HG03439 (cell line): ENCODE data around the gene ITGB4.

Source experiments
- ATAC-seq: cut with Tn5 transposase; IDR thresholded peaks from one replicate; pipeline ENCODE4 v1.9.1; 2021; ENCODE audit warnings: mild to moderate bottlenecking, moderate library complexity; ENCODE audit not compliant: unreplicated experiment

Gene ITGB4

GRCh38 chr17:75697651-75698291 is 23.5 kb upstream of the ITGB4 start:
- no peak for ATAC-seq

DNA sequence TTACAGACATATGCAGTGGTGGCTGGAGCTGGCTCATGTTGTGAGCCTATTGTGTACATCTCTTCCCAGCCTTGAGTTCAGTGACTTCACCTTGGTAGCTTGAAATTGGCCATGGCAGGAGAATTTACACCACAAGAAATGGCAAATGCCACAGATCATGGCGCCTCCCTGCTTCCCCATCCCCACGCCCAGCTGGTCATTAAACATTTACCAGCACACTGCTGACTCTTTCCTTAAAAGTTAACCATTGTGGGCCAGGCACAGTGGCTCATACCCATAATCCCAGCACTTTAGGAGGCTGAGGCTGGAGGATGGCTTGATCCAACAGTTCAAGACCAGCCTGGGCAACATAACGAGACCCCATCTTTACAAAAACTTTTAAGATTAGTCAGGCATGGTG is 22.6 kb upstream of the ITGB4 start:
- no peak for ATAC-seq

- no peak for ATAC-seq
These were observed 20.0 kb upstream of the ITGB4 start for GRCh38 chr17:75701288-75701687.

DNA sequence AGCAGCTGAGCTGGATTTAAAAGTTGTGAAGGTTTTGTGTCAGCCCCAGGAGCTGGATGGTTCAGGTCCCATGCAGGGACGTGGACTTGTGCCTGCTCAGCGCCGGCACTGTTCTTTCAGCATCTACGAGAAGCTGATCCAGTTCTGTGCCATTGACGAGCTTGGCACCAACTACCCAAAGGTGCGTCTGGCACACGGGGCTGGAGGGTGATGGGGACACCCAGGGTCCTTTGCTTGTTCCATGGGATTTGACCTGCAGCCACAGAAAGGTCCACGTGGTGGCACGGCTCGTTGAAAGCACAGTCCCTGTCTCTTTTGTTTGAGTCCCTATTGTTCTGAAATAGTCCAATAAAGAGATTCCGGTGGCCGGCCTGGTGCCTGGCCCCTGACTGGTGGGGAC is 18.1 kb upstream of the ITGB4 start:
- ATAC-seq: no peak

DNA sequence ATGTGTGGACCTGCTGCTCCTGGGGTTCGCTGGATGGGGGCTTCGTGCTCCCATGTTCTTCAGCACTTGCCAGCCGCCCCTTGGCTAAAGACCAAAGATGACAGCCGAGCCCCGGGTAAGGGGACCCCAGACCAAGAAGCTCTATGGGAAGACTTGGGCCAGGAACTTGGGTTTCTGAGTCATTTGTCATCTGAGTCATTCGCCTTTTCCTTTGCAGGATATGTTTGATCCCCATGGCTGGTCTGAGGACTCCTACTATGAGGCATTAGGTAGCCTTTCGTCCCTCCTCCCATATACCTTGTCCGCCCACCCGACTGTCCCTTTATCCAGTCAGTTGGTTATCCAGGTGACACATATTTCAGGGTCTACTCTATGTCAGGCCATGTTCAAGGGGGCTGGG is 17.7 kb upstream of the ITGB4 start:
- no peak for ATAC-seq

DNA sequence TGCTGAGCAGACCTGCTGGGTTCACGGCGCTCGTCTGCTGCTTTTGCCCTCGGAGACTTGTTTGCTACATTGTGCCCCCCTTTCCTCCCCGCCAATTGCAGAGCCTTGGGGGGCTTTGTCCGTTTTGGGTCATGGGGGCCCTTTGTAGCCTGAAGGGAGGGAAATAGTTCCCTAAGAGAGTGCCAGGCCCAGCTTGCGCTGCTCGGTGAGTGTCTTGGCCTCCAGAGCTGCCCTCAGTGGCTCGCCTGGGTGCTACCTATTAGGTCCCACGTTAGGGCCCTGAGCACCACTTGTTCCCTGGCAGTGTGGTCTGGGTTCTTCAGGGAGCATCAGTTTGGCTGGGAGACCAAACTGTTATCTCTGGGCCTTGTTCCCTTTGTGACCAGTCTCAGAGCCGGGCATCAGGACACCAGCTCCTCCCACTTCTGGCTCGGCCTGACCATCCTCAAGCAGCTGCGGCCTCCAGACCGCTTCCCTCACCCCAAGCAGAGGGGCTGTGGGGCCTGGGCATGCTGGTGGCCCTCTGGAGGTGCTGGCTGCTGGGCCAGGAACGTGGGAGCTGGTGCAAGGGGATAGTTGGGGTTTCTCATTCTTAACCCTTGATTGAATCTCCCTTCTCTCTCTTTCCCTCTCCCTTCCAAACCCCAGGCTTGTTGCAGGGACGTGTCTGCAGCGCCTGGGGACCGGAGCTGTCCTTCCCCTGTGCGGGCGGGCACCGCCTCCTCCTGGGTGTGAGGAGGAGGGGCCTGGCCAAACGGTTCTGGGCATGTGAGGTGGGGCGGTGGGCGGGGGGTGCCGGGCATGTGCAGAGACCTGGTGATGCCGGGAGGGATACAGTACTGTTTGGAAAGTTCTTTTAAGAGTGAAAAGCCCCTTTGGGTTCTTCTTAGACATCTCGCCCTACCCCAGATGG is 16.0 kb upstream of the ITGB4 start:
- ATAC-seq: no peak

GRCh38 chr17:75706042-75706728 is 15.1 kb upstream of the ITGB4 start:
- no peak for ATAC-seq

GRCh38 chr17:75707079-75707571 is 14.1 kb upstream of the ITGB4 start:
- no peak for ATAC-seq

GRCh38 chr17:75712446-75712845 is 8.8 kb upstream of the ITGB4 start:
- no peak for ATAC-seq

DNA sequence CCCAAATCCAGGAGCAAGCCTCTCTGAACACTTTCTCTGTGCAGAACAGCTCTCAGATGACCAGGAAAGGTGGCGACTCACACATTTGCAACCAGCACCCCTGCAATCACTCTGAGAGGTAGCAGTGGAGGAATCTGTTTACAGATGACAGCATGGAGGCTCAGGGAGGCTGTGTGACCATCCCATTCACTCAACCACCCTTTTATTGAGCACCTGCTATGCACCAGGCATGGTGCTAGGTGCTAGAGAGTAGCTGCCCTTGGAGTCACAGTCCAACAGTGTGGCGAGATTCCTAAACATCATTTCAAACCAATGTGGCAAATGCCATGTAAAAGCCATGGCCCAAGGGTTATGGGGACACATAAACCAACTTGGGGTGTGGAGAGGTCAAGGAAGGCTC is 1.5 kb upstream of the ITGB4 start:
- no peak for ATAC-seq

- ATAC-seq: no peak
These were observed 278 bp downstream of the ITGB4 start for GRCh38 chr17:75721463-75722011.

- ATAC-seq: no peak
These were observed 817 bp downstream of the ITGB4 start for GRCh38 chr17:75722076-75722475.

DNA sequence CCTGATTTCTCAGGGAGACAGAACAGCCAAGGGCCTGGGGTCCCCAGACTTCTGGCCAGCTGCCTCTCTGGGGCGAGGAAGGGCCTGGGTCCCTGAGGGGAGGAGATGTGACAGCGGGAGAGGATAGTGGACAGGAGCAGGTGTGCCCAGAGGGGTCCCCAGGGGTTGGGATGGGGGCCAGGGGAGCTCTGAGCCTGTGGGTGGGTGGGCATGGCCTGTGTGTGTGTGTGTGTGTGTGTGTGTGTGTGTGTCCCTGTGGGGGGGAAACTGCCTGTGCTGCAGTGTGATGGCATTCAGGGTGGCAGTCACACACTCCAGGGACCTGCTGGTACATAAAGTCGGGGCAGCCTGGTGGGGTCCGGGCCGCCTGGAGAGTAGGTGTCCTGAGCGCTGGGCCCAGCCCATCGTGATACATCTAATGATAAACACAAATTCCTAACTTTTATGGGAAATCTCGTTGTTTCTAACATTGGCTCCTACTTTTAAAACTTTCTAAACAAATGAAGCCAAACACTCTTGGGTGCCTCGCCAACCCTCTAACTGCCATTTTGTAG is 1.4 kb downstream of the ITGB4 start:
- no peak for ATAC-seq

DNA sequence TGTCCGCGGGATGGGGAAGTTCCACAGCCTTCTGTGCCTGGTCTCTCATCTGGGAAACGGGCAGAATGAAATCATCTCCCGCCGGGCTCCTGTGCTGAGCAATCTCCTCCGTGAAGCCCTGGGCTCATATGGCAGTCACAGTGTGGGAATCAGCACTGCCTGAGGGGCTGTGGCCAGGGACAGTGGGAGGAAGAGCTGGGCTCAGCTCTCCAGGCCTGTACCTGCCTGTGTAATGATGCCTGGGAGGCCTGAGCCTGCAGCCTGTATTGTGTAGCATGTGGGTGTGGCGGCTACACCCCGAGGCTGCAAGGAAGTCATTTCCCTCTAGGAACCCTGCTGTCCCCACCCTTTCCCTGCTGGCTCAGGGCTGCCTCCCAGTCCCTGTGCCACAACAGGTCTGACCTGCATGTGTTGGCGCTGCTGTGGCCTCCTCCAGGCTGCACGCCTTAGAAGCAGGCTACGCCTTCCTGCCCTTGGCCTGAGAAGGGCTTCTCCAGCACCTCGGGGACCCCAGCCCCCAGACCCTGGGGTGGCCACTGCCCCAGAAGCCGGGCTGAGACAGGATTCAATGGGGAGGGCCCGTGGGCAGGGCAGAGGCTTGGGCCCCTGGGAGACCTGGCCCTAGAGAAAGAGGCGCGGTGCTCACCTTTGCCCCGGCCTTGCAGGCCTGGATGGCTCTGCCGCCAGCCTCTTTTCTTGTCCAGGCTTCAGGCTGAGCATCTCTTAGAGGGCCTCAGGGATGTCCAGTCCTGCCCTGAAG is 2.1 kb downstream of the ITGB4 start:
- no peak for ATAC-seq

- ATAC-seq: no peak
These were observed 3.1 kb downstream of the ITGB4 start for GRCh38 chr17:75724016-75725003.

- no peak for ATAC-seq
These were observed 4.2 kb downstream of the ITGB4 start for GRCh38 chr17:75725504-75725903.

DNA sequence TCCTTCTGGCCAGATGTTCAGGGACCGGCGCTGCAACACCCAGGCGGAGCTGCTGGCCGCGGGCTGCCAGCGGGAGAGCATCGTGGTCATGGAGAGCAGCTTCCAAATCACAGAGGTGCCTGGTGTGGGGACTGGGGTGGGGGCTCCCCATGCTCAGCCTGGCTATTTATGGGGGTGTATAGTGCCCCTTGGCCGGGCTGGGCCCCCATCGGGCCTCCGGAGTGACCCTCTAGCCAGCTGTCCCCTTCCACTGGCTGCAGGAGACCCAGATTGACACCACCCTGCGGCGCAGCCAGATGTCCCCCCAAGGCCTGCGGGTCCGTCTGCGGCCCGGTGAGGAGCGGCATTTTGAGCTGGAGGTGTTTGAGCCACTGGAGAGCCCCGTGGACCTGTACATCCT is 6.1 kb downstream of the ITGB4 start:
- no peak for ATAC-seq

GRCh38 chr17:75729351-75729750 is 8.1 kb downstream of the ITGB4 start:
- ATAC-seq: no peak

- ATAC-seq: no peak
These were observed 8.8 kb downstream of the ITGB4 start for GRCh38 chr17:75730065-75730464.
